ENCODE results near the gene TPRG1L.
"Not testable (repeated sequence)": the region's sequence is repeated elsewhere in the genome, so short reads cannot be mapped to it uniquely, and the experiment has no call there.

Gene TPRG1L

GRCh38 chr1:3612123-3612522 is 12.7 kb upstream of the TPRG1L start:
- Mint-ChIP-seq H3K27ac (no peak overlapping the region), H3K4me1 (peaks cover 9% of the 10 kb centered on the region), H3K9me3 (no peaks in the 10 kb centered on the region), H3K36me3 (no peaks in the 10 kb centered on the region), H3K27me3 (peaks cover 3% of the 10 kb centered on the region), H3K4me3 (peak overlapping the region; percentile 82)

GRCh38 chr1:3614755-3615742 is 9.8 kb upstream of the TPRG1L start:
- Mint-ChIP-seq H3K4me1 (peaks cover 21% of the 10 kb centered on the region), H3K27me3 (peaks cover 3% of the 10 kb centered on the region), H3K27ac (peak overlapping the region; percentile 31), H3K36me3 (no peaks in the 10 kb centered on the region), H3K9me3 (no peaks in the 10 kb centered on the region), H3K4me3 (no peak overlapping the region)

GRCh38 chr1:3616861-3617260 is 8.0 kb upstream of the TPRG1L start:
- H3K4me3 Mint-ChIP-seq: no peak overlapping the region

GRCh38 chr1:3617806-3618345 is 6.9 kb upstream of the TPRG1L start:
- H3K9me3 Mint-ChIP-seq: no peaks in the 10 kb centered on the region
- no peaks in the 10 kb centered on the region for H3K36me3 Mint-ChIP-seq
- no peaks in the 10 kb centered on the region for H3K27me3 Mint-ChIP-seq
- H3K27ac Mint-ChIP-seq: no peak overlapping the region
- H3K4me1 Mint-ChIP-seq: peaks cover 28% of the 10 kb centered on the region
- no peak overlapping the region for H3K4me3 Mint-ChIP-seq

More at GRCh38 chr1:3616861-3617260, 8.0 kb upstream of the TPRG1L start:
- no peaks in the 10 kb centered on the region for H3K9me3 Mint-ChIP-seq
- no peaks in the 10 kb centered on the region for H3K36me3 Mint-ChIP-seq
- H3K27ac Mint-ChIP-seq: no peak overlapping the region
- H3K4me1 Mint-ChIP-seq: peaks cover 19% of the 10 kb centered on the region
- no peaks in the 10 kb centered on the region for H3K27me3 Mint-ChIP-seq

- Mint-ChIP-seq H3K9me3 (no peaks in the 10 kb centered on the region), H3K27me3 (no peaks in the 10 kb centered on the region), H3K4me1 (peaks cover 34% of the 10 kb centered on the region), H3K4me3 (no peak overlapping the region), H3K36me3 (no peaks in the 10 kb centered on the region), H3K27ac (no peak overlapping the region)
These were observed 6.3 kb upstream of the TPRG1L start for GRCh38 chr1:3618531-3618880.

DNA sequence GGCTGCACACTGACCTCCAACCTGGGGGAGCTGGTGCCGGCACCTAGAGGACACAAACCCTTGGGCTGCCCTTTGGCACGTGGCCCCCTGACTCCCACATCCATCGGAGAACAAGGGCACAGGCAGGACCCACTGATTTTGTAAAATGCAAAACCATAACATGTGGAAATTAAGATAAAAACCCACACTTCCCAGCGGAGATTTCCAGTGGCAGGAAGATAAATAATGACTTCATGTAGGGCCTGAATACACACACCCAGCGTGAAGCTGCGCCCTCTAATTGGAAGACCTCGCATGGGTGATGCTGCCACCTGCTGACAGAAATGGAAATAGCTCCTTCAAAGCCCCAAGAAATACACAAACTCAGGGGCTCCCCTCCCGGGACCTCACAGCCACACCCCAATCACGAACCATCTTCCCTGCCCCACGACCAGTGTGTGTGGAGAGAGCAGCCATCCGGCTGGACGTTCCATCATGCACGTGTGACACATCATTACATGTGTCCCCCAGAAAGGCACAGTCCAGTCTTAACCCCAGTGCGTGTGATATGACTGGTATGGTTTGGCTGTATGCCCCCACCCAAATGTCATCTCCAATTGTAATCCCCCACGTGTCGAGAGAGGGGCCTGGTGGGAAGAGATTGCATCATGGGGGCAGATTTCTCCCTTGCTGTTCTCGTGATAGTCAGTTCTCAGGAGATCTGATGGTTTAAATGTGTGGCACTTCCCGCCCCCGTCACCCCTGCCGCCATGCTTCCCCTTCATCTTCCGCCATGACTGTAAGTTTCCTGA is 5.7 kb upstream of the TPRG1L start:
- Mint-ChIP-seq H3K36me3 (no peaks in the 10 kb centered on the region), H3K9me3 (no peaks in the 10 kb centered on the region), H3K4me3 (peak overlapping the region; percentile 43), H3K27me3 (no peaks in the 10 kb centered on the region), H3K4me1 (peaks cover 40% of the 10 kb centered on the region), H3K27ac (peak overlapping the region; percentile 85)

- peaks cover 1% of the 10 kb centered on the region for H3K36me3 Mint-ChIP-seq
- H3K27ac Mint-ChIP-seq: no peak overlapping the region
- H3K9me3 Mint-ChIP-seq: no peaks in the 10 kb centered on the region
- H3K4me3 Mint-ChIP-seq: no peak overlapping the region
- peaks cover 48% of the 10 kb centered on the region for H3K4me1 Mint-ChIP-seq
- H3K27me3 Mint-ChIP-seq: no peaks in the 10 kb centered on the region
These were observed 4.1 kb upstream of the TPRG1L start for GRCh38 chr1:3620708-3621107.

DNA sequence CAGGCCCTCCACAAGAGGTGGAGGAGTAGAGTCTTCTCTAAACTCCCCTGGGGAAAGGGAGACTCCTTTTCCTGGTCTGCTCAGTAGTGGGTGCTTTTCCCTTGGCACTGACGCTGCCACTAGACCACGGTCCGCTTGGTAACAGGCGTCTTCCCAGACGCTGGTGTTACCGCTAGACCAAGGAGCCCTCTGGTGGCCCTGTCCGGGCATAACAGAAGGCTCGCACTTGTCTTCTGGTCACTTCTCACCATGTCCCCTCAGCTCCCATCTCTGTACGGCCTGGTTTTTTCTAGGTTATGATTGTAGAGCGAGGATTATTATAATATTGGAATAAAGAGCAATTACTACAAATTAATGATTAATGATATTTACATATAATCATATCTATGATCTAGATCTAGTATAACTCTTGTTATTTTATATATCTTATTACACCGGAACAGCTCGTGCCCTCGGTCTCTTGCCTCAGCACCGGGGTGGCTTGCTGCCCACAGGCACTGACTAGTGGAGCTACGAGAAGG is 3.6 kb upstream of the TPRG1L start:
- H3K4me3 Mint-ChIP-seq: not testable (repeated sequence)

GRCh38 chr1:3622102-3622501 is 2.7 kb upstream of the TPRG1L start:
- not testable (repeated sequence) for H3K36me3 Mint-ChIP-seq, H3K9me3 Mint-ChIP-seq, H3K27me3 Mint-ChIP-seq
- peak overlapping the region; percentile 68 for H3K4me3 Mint-ChIP-seq
- peaks cover 55% of the 10 kb centered on the region for H3K4me1 Mint-ChIP-seq
- H3K27ac Mint-ChIP-seq: peak overlapping the region; percentile 12

More for the DNA sequence above, 3.6 kb upstream of the TPRG1L start:
- not testable (repeated sequence) for H3K9me3 Mint-ChIP-seq, H3K36me3 Mint-ChIP-seq, H3K27ac Mint-ChIP-seq, H3K27me3 Mint-ChIP-seq
- peaks cover 53% of the 10 kb centered on the region for H3K4me1 Mint-ChIP-seq

- Mint-ChIP-seq H3K9me3 (no peaks in the 10 kb centered on the region), H3K27me3 (no peaks in the 10 kb centered on the region), H3K4me3 (peak overlapping the region; percentile 96), H3K36me3 (peaks cover 1% of the 10 kb centered on the region), H3K4me1 (peaks cover 55% of the 10 kb centered on the region), H3K27ac (no peak overlapping the region)
These were observed 1.2 kb upstream of the TPRG1L start for GRCh38 chr1:3623441-3624199.

DNA sequence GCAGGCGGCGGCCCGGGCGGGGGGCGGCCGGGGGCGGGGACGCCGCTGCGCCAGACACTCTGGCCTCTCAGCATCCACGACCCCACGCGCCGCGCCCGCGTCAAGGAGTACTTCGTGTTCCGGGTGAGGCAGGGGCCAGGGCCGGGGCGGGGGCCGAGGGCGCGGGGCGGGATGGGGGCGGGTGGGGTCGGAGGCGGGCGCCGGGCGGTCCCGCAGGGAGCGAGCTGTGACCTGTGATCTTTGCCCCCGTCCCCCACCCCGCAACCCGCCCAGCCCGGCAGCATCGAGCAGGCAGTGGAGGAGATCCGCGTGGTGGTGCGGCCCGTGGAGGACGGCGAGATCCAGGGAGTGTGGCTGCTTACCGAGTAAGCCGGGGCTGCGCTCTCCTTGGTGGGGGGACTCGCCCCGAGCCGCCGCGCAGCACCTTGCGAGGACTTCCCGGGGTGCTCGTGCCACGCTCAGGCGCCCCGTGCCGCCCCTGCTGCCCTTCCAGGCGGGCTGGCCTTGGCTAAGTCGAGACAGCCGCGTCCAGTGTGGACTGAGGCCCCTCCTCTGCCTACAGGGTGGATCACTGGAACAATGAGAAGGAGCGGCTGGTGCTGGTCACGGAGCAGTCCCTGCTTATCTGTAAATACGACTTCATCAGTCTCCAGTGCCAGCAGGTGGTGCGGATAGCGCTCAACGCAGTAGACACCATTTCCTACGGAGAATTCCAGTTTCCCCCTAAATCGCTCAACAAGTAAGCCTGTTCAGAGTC is 514 bp downstream of the TPRG1L start:
- Mint-ChIP-seq H3K27me3 (no peaks in the 10 kb centered on the region), H3K4me1 (peaks cover 41% of the 10 kb centered on the region), H3K4me3 (peak overlapping the region; percentile 96), H3K27ac (no peak overlapping the region), H3K9me3 (no peaks in the 10 kb centered on the region), H3K36me3 (peaks cover 1% of the 10 kb centered on the region)

DNA sequence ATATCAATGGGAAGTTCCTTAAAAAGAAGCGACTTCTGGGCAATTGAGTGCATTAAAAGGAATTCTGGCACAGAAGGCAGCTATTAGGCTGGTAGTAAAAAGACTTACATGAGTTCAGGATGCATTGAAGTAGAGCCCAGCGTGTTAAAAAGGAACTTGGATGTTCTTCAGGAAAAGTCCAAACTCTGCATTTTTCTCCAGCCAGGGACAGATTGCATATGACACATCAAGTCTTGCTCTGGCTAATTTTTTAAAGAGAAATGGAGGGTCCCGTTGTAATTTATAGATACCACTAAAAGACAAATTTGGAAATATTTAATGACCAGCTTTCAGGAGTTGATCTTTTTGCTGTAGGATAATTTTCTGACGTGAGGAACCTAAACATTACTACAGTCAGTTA is 1.2 kb downstream of the TPRG1L start:
- Mint-ChIP-seq H3K4me3 (peak overlapping the region; percentile 76), H3K27ac (peak overlapping the region; percentile 81), H3K9me3 (no peaks in the 10 kb centered on the region), H3K36me3 (peaks cover 1% of the 10 kb centered on the region), H3K4me1 (peaks cover 36% of the 10 kb centered on the region), H3K27me3 (no peaks in the 10 kb centered on the region)

- Mint-ChIP-seq H3K27me3 (no peaks in the 10 kb centered on the region), H3K9me3 (no peaks in the 10 kb centered on the region), H3K36me3 (peaks cover 1% of the 10 kb centered on the region), H3K27ac (no peak overlapping the region), H3K4me1 (peaks cover 29% of the 10 kb centered on the region), H3K4me3 (no peak overlapping the region)
These were observed 2.9 kb downstream of the TPRG1L start for GRCh38 chr1:3627515-3628253.

DNA sequence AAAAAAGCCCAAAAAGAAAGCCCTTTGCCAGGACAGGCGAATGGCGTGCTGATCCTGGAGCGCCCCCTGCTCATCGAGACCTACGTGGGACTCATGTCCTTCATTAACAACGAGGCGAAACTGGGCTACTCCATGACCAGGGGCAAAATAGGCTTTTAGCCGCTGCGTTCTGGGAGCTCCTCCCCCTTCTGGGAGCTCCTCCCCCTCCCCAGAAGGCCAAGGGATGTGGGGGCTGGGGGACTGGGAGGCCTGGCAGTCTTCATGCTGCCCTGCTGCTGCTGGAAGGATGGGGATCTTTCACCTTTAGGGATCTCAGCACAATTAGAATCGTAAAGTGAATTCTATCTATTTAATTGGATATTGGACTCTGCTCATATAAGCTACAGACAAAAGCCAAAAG is 3.6 kb downstream of the TPRG1L start:
- Mint-ChIP-seq H3K27me3 (no peaks in the 10 kb centered on the region), H3K4me1 (peaks cover 22% of the 10 kb centered on the region), H3K36me3 (peaks cover 1% of the 10 kb centered on the region), H3K9me3 (no peaks in the 10 kb centered on the region), H3K4me3 (no peak overlapping the region), H3K27ac (no peak overlapping the region)
